H1 (cell line): ENCODE measurements around the gene KLHDC7B. TPM values are rescaled to one million over a fixed set of nuclear protein-coding genes. Genes with fewer than 3 reads are reported as not detected.

Experiments used
- CTCF ChIA-PET: fragments of 300-600 bp; sonication (Branson Sonifier 250); formaldehyde crosslinking; loops from one replicate; lab custom pipeline; 2021; ENCODE audit not compliant: partially characterized antibody; lab: Charles Lee
- POLR2A ChIA-PET: fragments of 300-600 bp; sonication (Branson Sonifier 250); formaldehyde crosslinking; loops from one replicate; lab custom pipeline; 2021; ENCODE audit warnings: inconsistent platforms; ENCODE audit not compliant: partially characterized antibody; lab: Charles Lee
- DNase-seq, 2 experiments: peaks; one replicate each; pipeline versions ENCODE4 v3.0.0 to v3.0.0-alpha.2; 2010 to 2022; ENCODE audit warnings: low spot score in 2 of 2, low read depth in 1 of 2, mixed read lengths in 1 of 2
- FAIRE-seq: peaks from 2 replicates; lab custom pipeline; 2011; peaks lifted over from hg19 to GRCh38; lab: Jason Lieb, UNC
- H2AFZ ChIP-seq: 2 replicates; pipeline ENCODE4 v1.8.1; 2012; ENCODE audit warnings: low read length, inconsistent platforms
- H2AK5ac ChIP-seq: 2 replicates; pipeline ENCODE4 v1.6.1; 2013; ENCODE audit warnings: low read depth, low read length
- H2BK120ac ChIP-seq: replicated peaks from 2 replicates; pipeline ENCODE3; 2013; ENCODE audit warnings: low read depth, low read length, inconsistent platforms
- H2BK12ac ChIP-seq: 2 replicates; pipeline ENCODE4 v1.6.1; 2013; ENCODE audit warnings: low read depth, low read length
- H2BK15ac ChIP-seq: 2 replicates; pipeline ENCODE4 v1.6.1; 2013; ENCODE audit warnings: low read length
- H2BK20ac ChIP-seq: 2 replicates; pipeline ENCODE4 v1.6.1; 2013; ENCODE audit warnings: low read length
- H2BK5ac ChIP-seq: 2 replicates; pipeline ENCODE4 v1.6.1; 2013; ENCODE audit warnings: low read depth, low read length
- H3K14ac ChIP-seq: 2 replicates; pipeline ENCODE4 v1.6.1; 2013; ENCODE audit warnings: inconsistent platforms; ENCODE audit not compliant: insufficient read length
- H3K18ac ChIP-seq: 2 replicates; pipeline ENCODE4 v1.6.1; 2013; ENCODE audit warnings: low read length; ENCODE audit errors: extremely low read depth
- H3K23ac ChIP-seq: 2 replicates; pipeline ENCODE4 v1.6.1; 2013; ENCODE audit warnings: inconsistent platforms; ENCODE audit not compliant: insufficient read length
- H3K23me2 ChIP-seq: 2 replicates; pipeline ENCODE4 v1.6.1; 2013; ENCODE audit warnings: low read depth, low read length
- H3K27ac ChIP-seq: 2 replicates; pipeline ENCODE4 v1.6.1; 2011; ENCODE audit warnings: low read depth, low read length, inconsistent platforms
- H3K27me3 ChIP-seq, 4 experiments: replicated peaks in 1 of 4; 1 replicate in 1 of 4; 2 replicates in 3 of 4; pipeline versions ENCODE4 v1.6.1 to v1.8.1; 2011 to 2013; ENCODE audit warnings: low read length in 3 of 4, mild to moderate bottlenecking in 3 of 4, inconsistent platforms in 2 of 4, mixed read lengths in 2 of 4, moderate library complexity in 1 of 4; ENCODE audit not compliant: control insufficient read depth in 3 of 4, insufficient read depth in 3 of 4; ENCODE audit errors: extremely low read depth in 1 of 4
- H3K36me3 ChIP-seq, 4 experiments: 2 replicates each; pipeline versions ENCODE4 v1.6.1 to v1.8.1; 2011 to 2013; ENCODE audit warnings: mild to moderate bottlenecking in 4 of 4, low read length in 3 of 4, moderate library complexity in 2 of 4, control low read depth in 1 of 4, inconsistent platforms in 1 of 4; ENCODE audit not compliant: insufficient read depth in 4 of 4, control insufficient read depth in 2 of 4
- H3K4ac ChIP-seq: replicated peaks from 2 replicates; pipeline ENCODE3; 2013; ENCODE audit warnings: low read length, low read depth, mixed read lengths, inconsistent platforms; ENCODE audit not compliant: insufficient read length
- H3K4me1 ChIP-seq, 4 experiments: replicated peaks in 1 of 4; 1 replicate in 1 of 4; 2 replicates in 3 of 4; pipeline versions ENCODE4 v1.6.1 to v1.8.1; 2011 to 2013; ENCODE audit warnings: low read length in 3 of 4, inconsistent platforms in 2 of 4, mixed read lengths in 1 of 4; ENCODE audit not compliant: insufficient read depth in 4 of 4, control insufficient read depth in 3 of 4
- H3K4me2 ChIP-seq, 2 experiments: 2 replicates each; pipeline versions ENCODE4 v1.6.1 to v1.8.1; 2011 to 2013; ENCODE audit warnings: low read depth in 2 of 2, low read length in 2 of 2, control low read depth in 1 of 2, inconsistent platforms in 1 of 2, mild to moderate bottlenecking in 1 of 2; ENCODE audit not compliant: insufficient read depth in 1 of 2
- H3K4me3 ChIP-seq, 4 experiments: fragments of 200-600, 300-600 bp in 1 of 4; sonication (generic), shearing (Covaris generic), sonication (Bioruptor Twin) in 1 of 4; 2 replicates each; pipeline versions ENCODE4 v1.5.1 to v1.8.1; 2011 to 2016; ENCODE audit warnings: low read length in 4 of 4, low read depth in 3 of 4, control low read depth in 2 of 4, inconsistent platforms in 2 of 4, mild to moderate bottlenecking in 2 of 4, mixed read lengths in 1 of 4, moderate library complexity in 1 of 4; ENCODE audit not compliant: insufficient read depth in 2 of 4; ENCODE audit errors: extremely low read depth in 1 of 4
- H3K56ac ChIP-seq: replicated peaks from 2 replicates; pipeline ENCODE3; 2013; ENCODE audit warnings: low read depth, mild to moderate bottlenecking, mixed read lengths, low read length, inconsistent platforms; ENCODE audit not compliant: insufficient read length
- H3K79me1 ChIP-seq: 2 replicates; pipeline ENCODE4 v1.6.1; 2013; ENCODE audit warnings: low read depth, low read length, control low read depth
- H3K79me2 ChIP-seq, 2 experiments: 2 replicates each; pipeline versions ENCODE4 v1.6.1 to v1.8.1; 2012 to 2013; ENCODE audit warnings: low read length in 2 of 2, mild to moderate bottlenecking in 2 of 2, inconsistent platforms in 1 of 2; ENCODE audit not compliant: insufficient read depth in 2 of 2, control insufficient read depth in 1 of 2
- H3K9ac ChIP-seq, 4 experiments: replicated peaks in 1 of 4; 1 replicate in 1 of 4; 2 replicates in 3 of 4; pipeline versions ENCODE4 v1.6.1 to v1.8.1; 2011 to 2013; ENCODE audit warnings: low read depth in 3 of 4, low read length in 3 of 4, control low read depth in 2 of 4, mild to moderate bottlenecking in 2 of 4, moderate library complexity in 2 of 4, inconsistent platforms in 1 of 4; ENCODE audit errors: extremely low read depth in 1 of 4
- H3K9me3 ChIP-seq, 2 experiments: 2 replicates each; pipeline versions ENCODE4 v1.6.1 to v1.8.1; 2012 to 2013; ENCODE audit warnings: mild to moderate bottlenecking in 2 of 2, moderate library complexity in 2 of 2, control low read depth in 1 of 2, inconsistent platforms in 1 of 2, low read depth in 1 of 2, low read length in 1 of 2, mixed read lengths in 1 of 2; ENCODE audit not compliant: insufficient read depth in 2 of 2
- H4K20me1 ChIP-seq, 2 experiments: replicated peaks in 1 of 2; 2 replicates each; pipeline versions ENCODE3 to v1.8.1; 2011 to 2013; ENCODE audit warnings: inconsistent platforms in 2 of 2, low read length in 2 of 2, mild to moderate bottlenecking in 1 of 2; ENCODE audit not compliant: insufficient read depth in 2 of 2, control insufficient read depth in 1 of 2
- H4K5ac ChIP-seq: 2 replicates; pipeline ENCODE4 v1.6.1; 2013; ENCODE audit warnings: low read length, low read depth, mixed read lengths, inconsistent platforms; ENCODE audit not compliant: insufficient read length
- H4K8ac ChIP-seq: 2 replicates; pipeline ENCODE4 v1.8.0; 2013; ENCODE audit warnings: mild to moderate bottlenecking, moderate library complexity, low read length, inconsistent platforms; ENCODE audit not compliant: insufficient read depth; ENCODE audit errors: extremely low read depth
- H4K91ac ChIP-seq: replicated peaks from 2 replicates; pipeline ENCODE3; 2013; ENCODE audit warnings: low read length, mixed read lengths, inconsistent platforms; ENCODE audit not compliant: insufficient read length
- GTF2F1 ChIP-seq: IDR thresholded peaks from 2 replicates; pipeline ENCODE4 v1.6.1; 2012; ENCODE audit warnings: low read depth, low read length, improper control_type of control experiment, borderline replicate concordance
- WGBS, 2 experiments: shearing (Covaris generic) in 1 of 2; methylation state at CpG; one replicate each; pipeline versions ENCODE4 v1.1.6 to v1.1.7; 2013 to 2015; ENCODE audit warnings: low lambda C conversion rate in 2 of 2, mixed read lengths in 2 of 2, inconsistent platforms in 1 of 2, low coverage in 1 of 2, missing lambda C conversion rate in 1 of 2; ENCODE audit not compliant: insufficient replicate concordance in 2 of 2, insufficient coverage in 1 of 2, insufficient read length in 1 of 2; ENCODE audit errors: extremely low coverage in 1 of 2, missing lambda C conversion rate in 1 of 2; 5-methylcytosine and 5-hydroxymethylcytosine counted together
- polyA plus RNA-seq, 7 experiments: library from polyadenylated mRNA; depleted of rRNA in 3 of 7; stranded (reverse) in 5 of 7; unstranded in 2 of 7; fragments of >200 nt in 5 of 7; fragments of 200-250 nt in 2 of 7; gene quantifications; 1 replicate in 5 of 7; 2 replicates in 1 of 7; 4 replicates in 1 of 7; pipeline versions ENCODE4 v1.2.1 to v1.2.3, GENCODE V29; 2011 to 2013; ENCODE audit warnings: missing spikeins in 2 of 7, mixed read lengths in 2 of 7
- total RNA-seq: library from RNA; stranded (reverse); fragmentation: NEBNext Ultra II Directional; extraction: Animal tissue kit (Norgen Biotek cat#: 25700); gene quantifications from 2 replicates; pipeline ENCODE4 v1.2.1, GENCODE V29; 2021

The KLHDC7B gene
- total and polyA plus RNA-seq, 2 of the 8 experiments (the other 6 are each of a cell fraction or from before 2014, with no cell fraction given) = not detected

DNA sequence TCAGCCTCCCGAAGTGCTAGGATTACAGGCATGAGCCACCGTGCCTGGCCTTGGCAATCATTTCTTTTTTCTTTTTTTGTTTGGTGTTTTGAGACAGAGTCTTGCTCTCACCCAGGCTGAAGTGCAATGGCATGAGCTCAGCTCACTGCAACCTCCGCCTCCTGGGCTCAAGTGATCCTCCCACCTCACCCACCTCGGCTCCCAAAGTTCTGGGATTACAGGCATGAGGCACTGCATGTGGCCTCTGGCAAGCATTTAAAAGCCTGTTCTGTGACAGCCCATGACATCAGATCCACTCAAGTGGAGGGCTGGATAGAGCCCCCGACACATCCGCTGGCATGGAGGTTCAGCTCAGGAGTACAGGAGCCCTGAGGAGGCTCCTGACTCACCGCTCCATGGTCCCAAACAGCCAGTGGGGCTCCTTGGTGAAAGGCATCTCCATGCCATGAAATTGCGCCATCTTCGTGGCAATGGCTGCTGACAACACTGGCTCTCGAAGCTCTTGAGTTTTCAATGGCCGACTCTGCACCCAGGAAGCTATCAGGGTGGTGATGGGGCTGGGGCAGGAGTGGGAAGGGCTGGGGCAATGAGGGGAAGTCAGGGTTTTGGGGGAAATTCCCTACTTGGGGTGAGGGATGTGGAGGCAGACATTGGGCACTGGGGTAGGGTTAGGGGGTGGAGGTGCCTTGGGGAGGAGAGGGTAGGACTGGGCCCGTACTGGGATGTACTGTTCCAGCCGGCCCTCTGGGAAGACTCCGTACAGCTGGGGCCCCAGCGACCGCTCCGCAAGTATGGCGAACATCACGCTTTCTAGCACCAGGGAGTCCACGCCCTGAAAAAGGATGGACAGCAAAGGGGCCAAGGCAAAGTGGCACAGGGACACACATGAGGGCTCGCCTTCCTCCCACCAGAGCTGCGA is 35.6 kb downstream of the KLHDC7B start:
- Histone ChIP-seq H3K79me1 (peaks cover 7% of the 10 kb centered on the region; the same call in 1 of the 2 replicates), H3K4me2 (peak overlapping the region; percentile 68 to 96), H3K4ac (peak overlapping the region; percentile 12), H3K23me2 (peaks cover 10% of the 10 kb centered on the region; the same call in 1 of the 2 replicates), H4K20me1 (peaks cover 0 to 3% of the 10 kb centered on the region in 2 experiments), H2BK20ac (no peak overlapping the region), H3K23ac (no peak overlapping the region), H2BK15ac (no peak overlapping the region), H3K79me2 (peaks cover 0 to 7% of the 10 kb centered on the region in 2 experiments; a peak in 1 of 4 replicates), H3K27ac (no peak overlapping the region), H2BK120ac (no peak overlapping the region), H3K18ac (no peak overlapping the region), H2BK12ac (no peak overlapping the region)
- ChIA-PET POLR2A (interaction anchor here (1.1 to 2.6 kb wide), 3 partner anchors 9 to 18 kb away, joined by 4 to 15 read pairs (median 10); partner anchors contain the start of gene SYCE3), CTCF (interaction anchor here (0.7 to 1.1 kb wide), 3 partner anchors 37 to 109 kb away, joined by 3 to 5 read pairs (median 4); no protein-coding TSS in a partner anchor)
- no peak for TF ChIP-seq GTF2F1
- TF ChIP-seq, all 59 proteins: peak for 0
- no peak overlapping the region for H3K56ac ChIP-seq
- H3K4me1 ChIP-seq = peaks cover 4 to 15% (median 7%) of the 10 kb centered on the region in 4 experiments
- peak overlapping the region in 3 of 4 experiments; percentile 64 to 75 (median 67); a peak in 5 of 7 replicates for H3K9ac ChIP-seq
- no peak overlapping the region for H2AK5ac ChIP-seq
- peak overlapping the region; percentile 65 to 78 (median 73) for H3K4me3 ChIP-seq
- peaks cover 0 to 13% (median 4%) of the 10 kb centered on the region in 4 experiments; a peak in 5 of 8 replicates for H3K36me3 ChIP-seq
- H4K91ac ChIP-seq = no peak overlapping the region
- no peaks in the 10 kb centered on the region for H3K9me3 ChIP-seq
- no peak overlapping the region for H3K14ac ChIP-seq
- DNase-seq (no peak), FAIRE-seq (no peak)
- 91% methylated on average over 21 of the region's 22 CpGs; no CpG with 5 or more reads in 1 of the 2 experiments for WGBS, 2 experiments
- H4K8ac ChIP-seq = peak overlapping the region; percentile 82; the same call in 1 of the 2 replicates
- no peaks in the 10 kb centered on the region for H3K27me3 ChIP-seq
- no peak overlapping the region for H2AFZ ChIP-seq
- H2BK5ac ChIP-seq = no peak overlapping the region
- H4K5ac ChIP-seq = peak overlapping the region; percentile 75
